Lower leg skin (tissue), 4 donors: Measurements from ENCODE around the gene PRR29. TPM values are rescaled to one million over a fixed set of nuclear protein-coding genes. Genes with fewer than 3 reads are reported as not detected.

Source experiments
- DNase-seq, 2 donors: peaks; one replicate each; pipeline ENCODE4 v3.0.0-alpha.2; 2019; ENCODE audit warnings: low spot score in 2 of 2
- H3K4me3 ChIP-seq: fragments of 200-600 bp; sonication (generic); 2 replicates; pipeline ENCODE4 v1.5.1; 2017; ENCODE audit warnings: mild to moderate bottlenecking, low read depth; ENCODE audit not compliant: poor library complexity, severe bottlenecking
- CTCF ChIP-seq, 3 donors: fragments of 450-650 bp; IDR thresholded peaks; one replicate each; pipeline ENCODE4 v1.5.1; 2016; ENCODE audit warnings: antibody characterized with exemption in 3 of 3, mild to moderate bottlenecking in 3 of 3, moderate library complexity in 2 of 3
- POLR2A ChIP-seq, 2 donors: fragments of 450-650 bp; IDR thresholded peaks; one replicate each; pipeline ENCODE4 v1.6.1; 2016 to 2017; ENCODE audit warnings: antibody characterized with exemption in 2 of 2, mild to moderate bottlenecking in 1 of 2, moderate library complexity in 1 of 2
- WGBS, 2 donors: methylation state at CpG; one replicate each; pipeline ENCODE4 v1.1.5; 2018; 5-methylcytosine and 5-hydroxymethylcytosine counted together
- intact Hi-C: fragments of 100-400 bp; cut with DNase I; formaldehyde crosslinking; loops from one replicate; pipeline ENCODE4 v1.15.0; 2023; ENCODE audit warnings: low total_unique reads
- total RNA-seq, 4 donors: library from RNA; depleted of rRNA; stranded (reverse); fragments of >200 nt; gene quantifications; one replicate each; pipeline ENCODE4 v1.1.0, GENCODE V29; 2016

PRR29 gene
- total RNA-seq, 4 donors from 2014 or later, result 0.17 TPM; not detected in 3

GRCh38 chr17:64001763-64002529, 3.8 kb downstream of the PRR29 start:
- TF ChIP-seq POLR2A (IDR thresholded peaks at IDR 0.05) (no peak), CTCF (IDR thresholded peaks at IDR 0.05) (no peak)
- DNase-seq, result peak in 1 of 2 donors; percentile 93
- intact Hi-C loops, result no loop called here
- 64 to 81% methylated on average over 13 to 14 of the region's 14 CpGs for WGBS, 2 donors
- no peak overlapping the region for H3K4me3 ChIP-seq

GRCh38 chr17:64002658-64003525, 4.7 kb downstream of the PRR29 start:
- DNase-seq, result peak in 1 of 2 donors; percentile 82
- 88 to 90% methylated on average over 17 to 22 of the region's 22 CpGs for WGBS, 2 donors
- H3K4me3 ChIP-seq, result no peak overlapping the region
- intact Hi-C loops, result no loop called here
- TF ChIP-seq POLR2A (IDR thresholded peaks at IDR 0.05) (no peak), CTCF (IDR thresholded peaks at IDR 0.05) (no peak)

- intact Hi-C loops, result no loop called here
- TF ChIP-seq POLR2A (IDR thresholded peaks at IDR 0.05) (no peak), CTCF (IDR thresholded peaks at IDR 0.05) (no peak)
- WGBS, 2 donors, result 84 to 91% methylated on average over 13 of the region's 13 CpGs
- no peak overlapping the region for H3K4me3 ChIP-seq
- DNase-seq, result peak in 1 of 2 donors; percentile 79
Measured at GRCh38 chr17:64003526-64004121, 5.5 kb downstream of the PRR29 start.

- TF ChIP-seq POLR2A (IDR thresholded peaks at IDR 0.05) (no peak), CTCF (IDR thresholded peaks at IDR 0.05) (no peak)
- no peak overlapping the region for H3K4me3 ChIP-seq
- DNase-seq, result peak in 1 of 2 donors; percentile 59
- 92 to 94% methylated on average over 7 of the region's 7 CpGs for WGBS, 2 donors
- intact Hi-C loops, result no loop called here
Measured at GRCh38 chr17:64004218-64004770, 6.1 kb downstream of the PRR29 start.

GRCh38 chr17:64004903-64005733, 7.0 kb downstream of the PRR29 start:
- 80 to 84% methylated on average over 19 of the region's 19 CpGs for WGBS, 2 donors
- intact Hi-C loops, result no loop called here
- H3K4me3 ChIP-seq, result no peak overlapping the region
- TF ChIP-seq POLR2A (IDR thresholded peaks at IDR 0.05) (no peak), CTCF (IDR thresholded peaks at IDR 0.05) (no peak)
- peak in 1 of 2 donors; percentile 72 for DNase-seq
